GM12878 (cell line): Measurements from ENCODE around the gene REEP1. TPM values are rescaled to one million over a fixed set of nuclear protein-coding genes. Genes with fewer than 3 reads are reported as not detected.

ENCODE experiments used
- ATAC-seq: fragments of 200-7000 bp; cut with Tn5 transposase; 3 replicates; pipeline ENCODE4 v1.9.1; 2020; ENCODE audit warnings: mild to moderate bottlenecking, moderate library complexity
- BruUV-seq: library from RNA; stranded (reverse); fragments of 400-500 nt; replicated peaks from 2 replicates; lab custom pipeline; 2021; lab: Mats Ljungman, UMichigan
- CTCF ChIA-PET: fragments of 300-600 bp; sonication (Branson Sonifier 250); formaldehyde crosslinking; extraction: SDS; loops from one replicate; lab custom pipeline; 2021; ENCODE audit warnings: inconsistent platforms; lab: Yijun Ruan, JAX
- POLR2A ChIA-PET: fragments of 350-600 bp; formaldehyde crosslinking; extraction: SDS; loops from one replicate; lab custom pipeline; 2021; ENCODE audit warnings: inconsistent platforms; lab: Charles Lee
- RAD21 ChIA-PET: fragments of 300-600 bp; sonication (Branson Sonifier 250); formaldehyde crosslinking; loops from one replicate; lab custom pipeline; 2023; ENCODE audit warnings: antibody characterized with exemption; ENCODE audit not compliant: unreplicated experiment; lab: Charles Lee
- SMC1A ChIA-PET: fragments of 300-600 bp; sonication (Branson Sonifier 250); formaldehyde crosslinking; loops from one replicate; lab custom pipeline; 2023; ENCODE audit not compliant: unreplicated experiment, uncharacterized antibody; lab: Charles Lee
- DNase-seq: peaks from one replicate; pipeline ENCODE4 v3.0.0-alpha.2; 2011; ENCODE audit warnings: low read depth, low spot score
- FAIRE-seq: peaks from 3 replicates; lab custom pipeline; 2011; peaks lifted over from hg19 to GRCh38; lab: Jason Lieb, UNC
- H2AFZ ChIP-seq: 2 replicates; pipeline ENCODE4 v1.6.0; 2011; ENCODE audit warnings: low read depth, low read length, control low read depth; ENCODE audit not compliant: control insufficient read depth
- H3K27ac ChIP-seq: 2 replicates; pipeline ENCODE4 v1.5.1; 2011; ENCODE audit warnings: control low read depth; ENCODE audit not compliant: control insufficient read depth, insufficient read depth
- H3K27me3 ChIP-seq, 2 experiments: replicated peaks in 1 of 2; 2 replicates each; pipeline versions ENCODE4 v1.6.0 to v1.6.1; 2011; ENCODE audit warnings: low read length in 1 of 2; ENCODE audit not compliant: control insufficient read depth in 2 of 2, insufficient read depth in 2 of 2
- H3K36me3 ChIP-seq, 2 experiments: 2 replicates each; pipeline ENCODE4 v1.5.1; 2011; ENCODE audit warnings: low read length in 1 of 2; ENCODE audit not compliant: control insufficient read depth in 2 of 2, insufficient read depth in 2 of 2
- H3K4me1 ChIP-seq: 2 replicates; pipeline ENCODE4 v1.6.1; 2011; ENCODE audit warnings: mild to moderate bottlenecking, low read length, moderate library complexity, mixed read lengths; ENCODE audit not compliant: control insufficient read depth, insufficient read depth
- H3K4me2 ChIP-seq: 2 replicates; pipeline ENCODE4 v1.6.0; 2011; ENCODE audit warnings: control low read depth; ENCODE audit not compliant: control insufficient read depth, insufficient read depth
- H3K4me3 ChIP-seq: fragments of 200-600 bp; sonication (generic); 2 replicates; pipeline ENCODE4 v1.5.1; 2016
- H3K79me2 ChIP-seq: 2 replicates; pipeline ENCODE4 v1.6.0; 2011; ENCODE audit warnings: low read length; ENCODE audit not compliant: control insufficient read depth, insufficient read depth
- H3K9ac ChIP-seq: 2 replicates; pipeline ENCODE4 v1.8.0; 2011; ENCODE audit warnings: low read length, control low read depth, mixed read lengths; ENCODE audit not compliant: control insufficient read depth, insufficient read depth
- H3K9me3 ChIP-seq: replicated peaks from 3 replicates; pipeline ENCODE4 v1.5.1; 2011; ENCODE audit warnings: mild to moderate bottlenecking, low read length; ENCODE audit not compliant: control insufficient read depth, insufficient read depth
- H4K20me1 ChIP-seq: 2 replicates; pipeline ENCODE4 v1.6.0; 2011; ENCODE audit not compliant: control insufficient read depth, insufficient read depth
- ASH2L ChIP-seq: fragments of 300-600, 200-600 bp; sonication (generic); IDR thresholded peaks from 2 replicates; pipeline ENCODE4 v1.6.1; 2017; ENCODE audit warnings: low read depth, mild to moderate bottlenecking, borderline replicate concordance
- CHD1 ChIP-seq: IDR thresholded peaks from 2 replicates; pipeline ENCODE4 v1.6.1; 2012; ENCODE audit warnings: low read depth, low read length, improper control_type of control experiment
- DPF2 ChIP-seq: fragments of 450-650 bp; IDR thresholded peaks from 2 replicates; pipeline ENCODE4 v1.6.1; 2017; ENCODE audit warnings: mild to moderate bottlenecking
- EED ChIP-seq: sonication (generic); IDR thresholded peaks from 2 replicates; pipeline ENCODE4 v1.6.1; 2016; ENCODE audit warnings: antibody characterized with exemption, low read depth
- ETV6 ChIP-seq, 2 experiments: fragments of 450-650 bp in 1 of 2; IDR thresholded peaks in 1 of 2; conservative IDR thresholded peaks in 1 of 2; 2 replicates each; pipeline ENCODE4 v1.6.1; 2014; ENCODE audit warnings: antibody characterized with exemption in 1 of 2, borderline replicate concordance in 1 of 2, low read depth in 1 of 2, mild to moderate bottlenecking in 1 of 2, moderate library complexity in 1 of 2
- FOXK2 ChIP-seq: fragments of 450-650 bp; IDR thresholded peaks from 2 replicates; pipeline ENCODE4 v1.6.1; 2017; ENCODE audit warnings: mild to moderate bottlenecking, moderate library complexity
- HDGF ChIP-seq: fragments of 450-650 bp; IDR thresholded peaks from 2 replicates; pipeline ENCODE4 v1.6.1; 2016; ENCODE audit warnings: antibody characterized with exemption
- POU2F2 ChIP-seq: IDR thresholded peaks from 3 replicates; pipeline ENCODE4 v1.6.1; 2011; ENCODE audit warnings: low read depth, mild to moderate bottlenecking, low read length, borderline replicate concordance
- SMC3 ChIP-seq: IDR thresholded peaks from 2 replicates; pipeline ENCODE4 v1.6.1; 2011; ENCODE audit warnings: low read length, improper control_type of control experiment, borderline replicate concordance
- TCF7 ChIP-seq: IDR thresholded peaks from 2 replicates; pipeline ENCODE4 v1.6.1; 2014; ENCODE audit warnings: antibody characterized with exemption, borderline replicate concordance
- ZSCAN29 ChIP-seq: fragments of 450-650 bp; IDR thresholded peaks from 2 replicates; pipeline ENCODE4 v1.6.1; 2017; ENCODE audit warnings: mild to moderate bottlenecking, moderate library complexity
- WGBS: methylation state at CpG from one replicate; pipeline ENCODE4 v1.1.6; 2016; ENCODE audit warnings: low lambda C conversion rate; ENCODE audit not compliant: insufficient replicate concordance, insufficient coverage; ENCODE audit errors: missing lambda C conversion rate; 5-methylcytosine and 5-hydroxymethylcytosine counted together
- in situ Hi-C: fragments of 300-500 bp; cut with MboI; formaldehyde crosslinking; loops from 9 replicates; pipeline ENCODE4 v1.14.3; 2018; ENCODE audit warnings: mixed read lengths
- intact Hi-C: fragments of 100-400 bp; cut with micrococcal nuclease; formaldehyde crosslinking; loops from one replicate; pipeline ENCODE4 v1.14.2; 2022; ENCODE audit not compliant: unreplicated experiment
- polyA plus RNA-seq, 11 experiments: library from polyadenylated mRNA; depleted of rRNA in 4 of 11; unstranded in 6 of 11; stranded (reverse) in 5 of 11; fragments of >200 nt; fragmentation: Nextera tagmentation in 4 of 11; fragmentation: Illumina TruSeq in 1 of 11; extraction: Ambion mirVana in 4 of 11; extraction: Trizol in 1 of 11; gene quantifications; 1 replicate in 1 of 11; 2 replicates in 10 of 11; pipeline versions ENCODE4 v1.2.1 to v1.2.3, GENCODE V29; 2011 to 2016; ENCODE audit warnings: inconsistent platforms in 2 of 11, missing spikeins in 2 of 11, low read depth in 1 of 11
- total RNA-seq, 4 experiments: library from RNA; depleted of rRNA in 3 of 4; stranded (reverse); fragments of >200 nt in 3 of 4; fragmentation: Illumina TruSeq in 1 of 4; extraction: Trizol in 1 of 4; gene quantifications; 2 replicates each; pipeline versions ENCODE4 v1.2.1 to v1.2.3, GENCODE V29; 2013 to 2021
- TF ChIP-seq, protein P1 (sequence below): fragments of 450-650 bp; IDR thresholded peaks from 2 replicates; pipeline ENCODE4 v1.6.1; 2016; ENCODE audit warnings: mild to moderate bottlenecking, moderate library complexity, borderline replicate concordance

The REEP1 gene
- total and polyA plus RNA-seq, 10 of the 15 experiments (the other 5 are each of a cell fraction or from before 2014, with no cell fraction given) = 0.02 to 0.30 (median 0.09) TPM; not detected in 1

GRCh38 chr2:86231680-86232372 is 105.6 kb downstream of the REEP1 start:
- BruUV-seq = no TSS peak
- no peak overlapping the region for H3K27ac ChIP-seq
- no peak overlapping the region for H3K4me2 ChIP-seq
- FAIRE-seq (no peak), DNase-seq (no peak), ATAC-seq (no peak)
- H3K4me3 ChIP-seq = no peak overlapping the region
- no peak for TF ChIP-seq ASH2L
- no peak for TF ChIP-seq SMC3
- TF ChIP-seq, protein P1, sequence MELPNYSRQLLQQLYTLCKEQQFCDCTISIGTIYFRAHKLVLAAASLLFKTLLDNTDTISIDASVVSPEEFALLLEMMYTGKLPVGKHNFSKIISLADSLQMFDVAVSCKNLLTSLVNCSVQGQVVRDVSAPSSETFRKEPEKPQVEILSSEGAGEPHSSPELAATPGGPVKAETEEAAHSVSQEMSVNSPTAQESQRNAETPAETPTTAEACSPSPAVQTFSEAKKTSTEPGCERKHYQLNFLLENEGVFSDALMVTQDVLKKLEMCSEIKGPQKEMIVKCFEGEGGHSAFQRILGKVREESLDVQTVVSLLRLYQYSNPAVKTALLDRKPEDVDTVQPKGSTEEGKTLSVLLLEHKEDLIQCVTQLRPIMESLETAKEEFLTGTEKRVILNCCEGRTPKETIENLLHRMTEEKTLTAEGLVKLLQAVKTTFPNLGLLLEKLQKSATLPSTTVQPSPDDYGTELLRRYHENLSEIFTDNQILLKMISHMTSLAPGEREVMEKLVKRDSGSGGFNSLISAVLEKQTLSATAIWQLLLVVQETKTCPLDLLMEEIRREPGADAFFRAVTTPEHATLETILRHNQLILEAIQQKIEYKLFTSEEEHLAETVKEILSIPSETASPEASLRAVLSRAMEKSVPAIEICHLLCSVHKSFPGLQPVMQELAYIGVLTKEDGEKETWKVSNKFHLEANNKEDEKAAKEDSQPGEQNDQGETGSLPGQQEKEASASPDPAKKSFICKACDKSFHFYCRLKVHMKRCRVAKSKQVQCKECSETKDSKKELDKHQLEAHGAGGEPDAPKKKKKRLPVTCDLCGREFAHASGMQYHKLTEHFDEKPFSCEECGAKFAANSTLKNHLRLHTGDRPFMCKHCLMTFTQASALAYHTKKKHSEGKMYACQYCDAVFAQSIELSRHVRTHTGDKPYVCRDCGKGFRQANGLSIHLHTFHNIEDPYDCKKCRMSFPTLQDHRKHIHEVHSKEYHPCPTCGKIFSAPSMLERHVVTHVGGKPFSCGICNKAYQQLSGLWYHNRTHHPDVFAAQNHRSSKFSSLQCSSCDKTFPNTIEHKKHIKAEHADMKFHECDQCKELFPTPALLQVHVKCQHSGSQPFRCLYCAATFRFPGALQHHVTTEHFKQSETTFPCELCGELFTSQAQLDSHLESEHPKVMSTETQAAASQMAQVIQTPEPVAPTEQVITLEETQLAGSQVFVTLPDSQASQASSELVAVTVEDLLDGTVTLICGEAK = no peak
- TF ChIP-seq POU2F2 = no peak
- TF ChIP-seq ETV6 (conservative IDR thresholded peaks at IDR 0.05 in 1 of 2, IDR thresholded peaks at IDR 0.05 in 1 of 2; ENCODE audit: borderline replicate concordance in 1 of 2, low read depth in 1 of 2) = no peak
- no peak for TF ChIP-seq TCF7
- TF ChIP-seq ZSCAN29 = no peak
- no peak for TF ChIP-seq HDGF
- no peak for TF ChIP-seq FOXK2
- TF ChIP-seq CHD1 = no peak
- no peak for TF ChIP-seq DPF2
- no peak for TF ChIP-seq EED
- no peaks in the 10 kb centered on the region for H3K9me3 ChIP-seq
- intact Hi-C loops = no loop called here
- H3K36me3 ChIP-seq = no peaks in the 10 kb centered on the region
- ChIA-PET SMC1A (interaction anchor here (0.9 kb wide), 1 partner anchor 20 kb away, joined by 3 read pairs; no protein-coding TSS in a partner anchor), RAD21 (interaction anchor here (0.6 to 1.6 kb wide), 2 partner anchors 10 to 18 kb away, joined by 3 read pairs; no protein-coding TSS in a partner anchor), POLR2A (no interaction called here), CTCF (no interaction called here)
- no peaks in the 10 kb centered on the region for H3K79me2 ChIP-seq
- WGBS = 73% methylated on average over 12 of the region's 13 CpGs
- H3K27me3 ChIP-seq = no peaks in the 10 kb centered on the region
- peaks cover 9% of the 10 kb centered on the region for H3K4me1 ChIP-seq
- no peaks in the 10 kb centered on the region for H4K20me1 ChIP-seq
- H3K9ac ChIP-seq = no peak overlapping the region
- in situ Hi-C loops = no loop called here
- H2AFZ ChIP-seq = no peak overlapping the region
